ENCODE data around the gene SCCPDH.

DNA sequence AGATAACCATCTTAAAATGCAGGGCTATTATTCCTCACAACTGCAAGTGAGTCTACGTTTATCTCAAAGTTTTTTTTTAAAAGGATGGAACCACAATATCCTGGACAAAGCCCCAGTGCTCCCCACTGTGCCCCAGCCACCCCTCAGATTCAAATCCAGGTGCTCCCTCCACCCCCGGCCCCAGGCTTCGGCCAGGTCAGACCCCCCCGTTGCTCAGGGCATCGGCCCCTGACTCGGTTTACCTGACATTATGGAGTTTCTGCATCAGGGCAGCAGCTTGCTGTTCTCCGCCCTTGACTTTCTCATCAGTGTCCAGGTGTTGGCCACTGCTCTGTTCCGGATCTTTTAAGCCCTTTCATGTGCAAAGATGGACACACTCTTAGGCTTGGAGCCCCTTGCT, 72.9 kb downstream of the SCCPDH start:
- TF ChIP-seq, protein P1, sequence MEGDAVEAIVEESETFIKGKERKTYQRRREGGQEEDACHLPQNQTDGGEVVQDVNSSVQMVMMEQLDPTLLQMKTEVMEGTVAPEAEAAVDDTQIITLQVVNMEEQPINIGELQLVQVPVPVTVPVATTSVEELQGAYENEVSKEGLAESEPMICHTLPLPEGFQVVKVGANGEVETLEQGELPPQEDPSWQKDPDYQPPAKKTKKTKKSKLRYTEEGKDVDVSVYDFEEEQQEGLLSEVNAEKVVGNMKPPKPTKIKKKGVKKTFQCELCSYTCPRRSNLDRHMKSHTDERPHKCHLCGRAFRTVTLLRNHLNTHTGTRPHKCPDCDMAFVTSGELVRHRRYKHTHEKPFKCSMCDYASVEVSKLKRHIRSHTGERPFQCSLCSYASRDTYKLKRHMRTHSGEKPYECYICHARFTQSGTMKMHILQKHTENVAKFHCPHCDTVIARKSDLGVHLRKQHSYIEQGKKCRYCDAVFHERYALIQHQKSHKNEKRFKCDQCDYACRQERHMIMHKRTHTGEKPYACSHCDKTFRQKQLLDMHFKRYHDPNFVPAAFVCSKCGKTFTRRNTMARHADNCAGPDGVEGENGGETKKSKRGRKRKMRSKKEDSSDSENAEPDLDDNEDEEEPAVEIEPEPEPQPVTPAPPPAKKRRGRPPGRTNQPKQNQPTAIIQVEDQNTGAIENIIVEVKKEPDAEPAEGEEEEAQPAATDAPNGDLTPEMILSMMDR (IDR thresholded peaks at IDR 0.05), result no peak
- TF ChIP-seq SP1 (CRISPR knock-in tag; conservative IDR thresholded peaks at IDR 0.05), result no peak
- TF ChIP-seq, protein P2, sequence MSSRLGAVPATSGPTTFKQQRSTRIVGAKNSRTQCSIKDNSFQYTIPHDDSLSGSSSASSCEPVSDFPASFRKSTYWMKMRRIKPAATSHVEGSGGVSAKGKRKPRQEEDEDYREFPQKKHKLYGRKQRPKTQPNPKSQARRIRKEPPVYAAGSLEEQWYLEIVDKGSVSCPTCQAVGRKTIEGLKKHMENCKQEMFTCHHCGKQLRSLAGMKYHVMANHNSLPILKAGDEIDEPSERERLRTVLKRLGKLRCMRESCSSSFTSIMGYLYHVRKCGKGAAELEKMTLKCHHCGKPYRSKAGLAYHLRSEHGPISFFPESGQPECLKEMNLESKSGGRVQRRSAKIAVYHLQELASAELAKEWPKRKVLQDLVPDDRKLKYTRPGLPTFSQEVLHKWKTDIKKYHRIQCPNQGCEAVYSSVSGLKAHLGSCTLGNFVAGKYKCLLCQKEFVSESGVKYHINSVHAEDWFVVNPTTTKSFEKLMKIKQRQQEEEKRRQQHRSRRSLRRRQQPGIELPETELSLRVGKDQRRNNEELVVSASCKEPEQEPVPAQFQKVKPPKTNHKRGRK (CRISPR knock-in tag; IDR thresholded peaks at IDR 0.05; ENCODE audit: borderline replicate concordance), result no peak
- TF ChIP-seq, protein P3, sequence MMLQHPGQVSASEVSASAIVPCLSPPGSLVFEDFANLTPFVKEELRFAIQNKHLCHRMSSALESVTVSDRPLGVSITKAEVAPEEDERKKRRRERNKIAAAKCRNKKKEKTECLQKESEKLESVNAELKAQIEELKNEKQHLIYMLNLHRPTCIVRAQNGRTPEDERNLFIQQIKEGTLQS (CRISPR knock-in tag; conservative IDR thresholded peaks at IDR 0.05), result no peak
- TF ChIP-seq EMX1 (CRISPR knock-in tag; IDR thresholded peaks at IDR 0.05), result no peak
- TF ChIP-seq CBFB (CRISPR knock-in tag; IDR thresholded peaks at IDR 0.05; ENCODE audit: low read depth), result no peak
- TF ChIP-seq, protein P4, sequence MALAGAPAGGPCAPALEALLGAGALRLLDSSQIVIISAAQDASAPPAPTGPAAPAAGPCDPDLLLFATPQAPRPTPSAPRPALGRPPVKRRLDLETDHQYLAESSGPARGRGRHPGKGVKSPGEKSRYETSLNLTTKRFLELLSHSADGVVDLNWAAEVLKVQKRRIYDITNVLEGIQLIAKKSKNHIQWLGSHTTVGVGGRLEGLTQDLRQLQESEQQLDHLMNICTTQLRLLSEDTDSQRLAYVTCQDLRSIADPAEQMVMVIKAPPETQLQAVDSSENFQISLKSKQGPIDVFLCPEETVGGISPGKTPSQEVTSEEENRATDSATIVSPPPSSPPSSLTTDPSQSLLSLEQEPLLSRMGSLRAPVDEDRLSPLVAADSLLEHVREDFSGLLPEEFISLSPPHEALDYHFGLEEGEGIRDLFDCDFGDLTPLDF (CRISPR knock-in tag; IDR thresholded peaks at IDR 0.05), result no peak
- no peak for TF ChIP-seq KAT7 (CRISPR knock-in tag; IDR thresholded peaks at IDR 0.05; ENCODE audit: borderline replicate concordance)
- TF ChIP-seq ZNF423 (CRISPR knock-in tag; IDR thresholded peaks at IDR 0.05), result no peak
- TF ChIP-seq, protein P5, sequence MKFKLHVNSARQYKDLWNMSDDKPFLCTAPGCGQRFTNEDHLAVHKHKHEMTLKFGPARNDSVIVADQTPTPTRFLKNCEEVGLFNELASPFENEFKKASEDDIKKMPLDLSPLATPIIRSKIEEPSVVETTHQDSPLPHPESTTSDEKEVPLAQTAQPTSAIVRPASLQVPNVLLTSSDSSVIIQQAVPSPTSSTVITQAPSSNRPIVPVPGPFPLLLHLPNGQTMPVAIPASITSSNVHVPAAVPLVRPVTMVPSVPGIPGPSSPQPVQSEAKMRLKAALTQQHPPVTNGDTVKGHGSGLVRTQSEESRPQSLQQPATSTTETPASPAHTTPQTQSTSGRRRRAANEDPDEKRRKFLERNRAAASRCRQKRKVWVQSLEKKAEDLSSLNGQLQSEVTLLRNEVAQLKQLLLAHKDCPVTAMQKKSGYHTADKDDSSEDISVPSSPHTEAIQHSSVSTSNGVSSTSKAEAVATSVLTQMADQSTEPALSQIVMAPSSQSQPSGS (CRISPR knock-in tag; IDR thresholded peaks at IDR 0.05; ENCODE audit: borderline replicate concordance, low read depth), result no peak
- TF ChIP-seq, protein P6, sequence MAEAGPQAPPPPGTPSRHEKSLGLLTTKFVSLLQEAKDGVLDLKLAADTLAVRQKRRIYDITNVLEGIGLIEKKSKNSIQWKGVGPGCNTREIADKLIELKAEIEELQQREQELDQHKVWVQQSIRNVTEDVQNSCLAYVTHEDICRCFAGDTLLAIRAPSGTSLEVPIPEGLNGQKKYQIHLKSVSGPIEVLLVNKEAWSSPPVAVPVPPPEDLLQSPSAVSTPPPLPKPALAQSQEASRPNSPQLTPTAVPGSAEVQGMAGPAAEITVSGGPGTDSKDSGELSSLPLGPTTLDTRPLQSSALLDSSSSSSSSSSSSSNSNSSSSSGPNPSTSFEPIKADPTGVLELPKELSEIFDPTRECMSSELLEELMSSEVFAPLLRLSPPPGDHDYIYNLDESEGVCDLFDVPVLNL (CRISPR knock-in tag; IDR thresholded peaks at IDR 0.05; ENCODE audit: borderline replicate concordance, low read depth), result no peak
- TF ChIP-seq, protein P7, sequence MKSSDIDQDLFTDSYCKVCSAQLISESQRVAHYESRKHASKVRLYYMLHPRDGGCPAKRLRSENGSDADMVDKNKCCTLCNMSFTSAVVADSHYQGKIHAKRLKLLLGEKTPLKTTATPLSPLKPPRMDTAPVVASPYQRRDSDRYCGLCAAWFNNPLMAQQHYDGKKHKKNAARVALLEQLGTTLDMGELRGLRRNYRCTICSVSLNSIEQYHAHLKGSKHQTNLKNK (CRISPR knock-in tag; IDR thresholded peaks at IDR 0.05), result no peak

All from WTC11 (cell line).